ENCODE measurements around the gene CFD. TPM values are rescaled to one million over a fixed set of nuclear protein-coding genes. Genes with fewer than 3 reads are reported as not detected.

Gene CFD
- polyA plus RNA-seq, 1 donor from 2014 or later, result 5.3 TPM

GRCh38 chr19:844546-844971 lies 14.9 kb upstream of the CFD start:
- Histone ChIP-seq H3K9me2 (ENCODE audit: insufficient read depth, low read length) (no peaks in the 10 kb centered on the region), H4K20me1 (ENCODE audit: insufficient read depth) (no peaks in the 10 kb centered on the region), H3K36me3 (ENCODE audit: insufficient read depth, low read length) (no peaks in the 10 kb centered on the region), H3K4me2 (ENCODE audit: low read length) (no peak overlapping the region), H2AFZ (ENCODE audit: low read depth, low read length) (no peak overlapping the region), H3K79me2 (replicated peaks; ENCODE audit: insufficient read depth, low read length) (no peaks in the 10 kb centered on the region), H3K27me3 (ENCODE audit: insufficient read depth, low read depth, low read length) (peaks cover 15% of the 10 kb centered on the region), H3K9ac (ENCODE audit: low read length) (no peak overlapping the region), H3K27ac (ENCODE audit: low read length) (no peak overlapping the region), H3K9me3 (ENCODE audit: low read length) (no peaks in the 10 kb centered on the region), H3K4me3 (ENCODE audit: low read length) (no peak overlapping the region), H3F3A (ENCODE audit: insufficient read depth, low read length, poor library complexity, severe bottlenecking) (no peaks in the 10 kb centered on the region)
- no peak for TF ChIP-seq RAD21 (conservative IDR thresholded peaks at IDR 0.05)
- no peak for TF ChIP-seq SMC3 (conservative IDR thresholded peaks at IDR 0.05; ENCODE audit: poor library complexity)
- no peak for TF ChIP-seq TAF1 (IDR thresholded peaks at IDR 0.05; ENCODE audit: low read depth)
- TF ChIP-seq REST (IDR thresholded peaks at IDR 0.05; ENCODE audit: borderline replicate concordance), result no peak
- no peak for TF ChIP-seq POLR2AphosphoS5 (IDR thresholded peaks at IDR 0.05)
- no peak for TF ChIP-seq EP300 (conservative IDR thresholded peaks at IDR 0.05; ENCODE audit: poor library complexity, severe bottlenecking)
- no peak for TF ChIP-seq MXI1 (conservative IDR thresholded peaks at IDR 0.05; ENCODE audit: poor library complexity, severe bottlenecking)
- TF ChIP-seq CTCF (IDR thresholded peaks at IDR 0.05; ENCODE audit: poor library complexity, severe bottlenecking), result no peak
- no peak for TF ChIP-seq EZH2 (IDR thresholded peaks at IDR 0.05; ENCODE audit: borderline replicate concordance, insufficient read depth, low read length, poor library complexity, severe bottlenecking)

- Histone ChIP-seq H4K20me1 (ENCODE audit: insufficient read depth) (no peaks in the 10 kb centered on the region), H3K9me3 (ENCODE audit: low read length) (no peaks in the 10 kb centered on the region), H3K9me2 (ENCODE audit: insufficient read depth, low read length) (no peaks in the 10 kb centered on the region), H3K79me2 (replicated peaks; ENCODE audit: insufficient read depth, low read length) (no peaks in the 10 kb centered on the region), H3K36me3 (ENCODE audit: insufficient read depth, low read length) (no peaks in the 10 kb centered on the region), H2AFZ (ENCODE audit: low read depth, low read length) (no peak overlapping the region), H3K4me2 (ENCODE audit: low read length) (no peak overlapping the region), H3K27ac (ENCODE audit: low read length) (no peak overlapping the region), H3K4me3 (ENCODE audit: low read length) (no peak overlapping the region), H3K27me3 (ENCODE audit: insufficient read depth, low read depth, low read length) (peaks cover 15% of the 10 kb centered on the region), H3K9ac (ENCODE audit: low read length) (no peak overlapping the region), H3F3A (ENCODE audit: insufficient read depth, low read length, poor library complexity, severe bottlenecking) (no peaks in the 10 kb centered on the region)
- TF ChIP-seq REST (IDR thresholded peaks at IDR 0.05; ENCODE audit: borderline replicate concordance) (no peak), POLR2AphosphoS5 (IDR thresholded peaks at IDR 0.05) (no peak), TAF1 (IDR thresholded peaks at IDR 0.05; ENCODE audit: low read depth) (no peak), EP300 (conservative IDR thresholded peaks at IDR 0.05; ENCODE audit: poor library complexity, severe bottlenecking) (no peak), EZH2 (IDR thresholded peaks at IDR 0.05; ENCODE audit: borderline replicate concordance, insufficient read depth, low read length, poor library complexity, severe bottlenecking) (no peak), SMC3 (conservative IDR thresholded peaks at IDR 0.05; ENCODE audit: poor library complexity) (no peak), RAD21 (conservative IDR thresholded peaks at IDR 0.05) (no peak), CTCF (IDR thresholded peaks at IDR 0.05; ENCODE audit: poor library complexity, severe bottlenecking) (no peak), MXI1 (conservative IDR thresholded peaks at IDR 0.05; ENCODE audit: poor library complexity, severe bottlenecking) (no peak)
Measured at GRCh38 chr19:845707-846521, 13.6 kb upstream of the CFD start.
